H1 (cell line): ENCODE results near the gene AP2A1. TPM values are rescaled to one million over a fixed set of nuclear protein-coding genes. Genes with fewer than 3 reads are reported as not detected.

ENCODE experiments used
- BACH1 ChIP-seq: IDR thresholded peaks from 2 replicates; pipeline ENCODE4 v1.6.1; 2012; ENCODE audit warnings: low read length, improper control_type of control experiment
- CHD1 ChIP-seq: IDR thresholded peaks from 2 replicates; pipeline ENCODE4 v1.6.1; 2012; ENCODE audit warnings: low read depth, low read length, improper control_type of control experiment
- CHD2 ChIP-seq: IDR thresholded peaks from 2 replicates; pipeline ENCODE4 v1.6.1; 2012; ENCODE audit warnings: low read length, improper control_type of control experiment
- CREB1 ChIP-seq: IDR thresholded peaks from 2 replicates; pipeline ENCODE4 v1.6.1; 2012; ENCODE audit warnings: inconsistent platforms
- CTBP2 ChIP-seq: IDR thresholded peaks from 2 replicates; pipeline ENCODE4 v1.7.0; 2011; ENCODE audit warnings: borderline replicate concordance, mild to moderate bottlenecking, moderate library complexity, mixed read lengths, low read length; ENCODE audit not compliant: insufficient read depth, insufficient read length
- EZH2 ChIP-seq: fragments of 200-600 bp; sonication (generic); IDR thresholded peaks from 2 replicates; pipeline ENCODE4 v1.7.1; 2012; ENCODE audit warnings: low read depth, mild to moderate bottlenecking, moderate library complexity, low read length, inconsistent platforms; ENCODE audit not compliant: severe bottlenecking
- GABPA ChIP-seq: IDR thresholded peaks from 2 replicates; pipeline ENCODE4 v1.6.1; 2011; ENCODE audit warnings: mild to moderate bottlenecking, low read length, moderate library complexity, borderline replicate concordance; ENCODE audit not compliant: insufficient read depth
- KDM1A ChIP-seq: fragments of 200-600, 300-600 bp; sonication (generic); IDR thresholded peaks from 2 replicates; pipeline ENCODE4 v1.7.1; 2016; ENCODE audit warnings: mild to moderate bottlenecking, low read length, borderline replicate concordance
- NRF1 ChIP-seq: IDR thresholded peaks from 2 replicates; pipeline ENCODE4 v1.6.1; 2011; ENCODE audit warnings: mild to moderate bottlenecking, low read depth, low read length, improper control_type of control experiment
- PHF8 ChIP-seq: fragments of 200-600 bp; sonication (generic); conservative IDR thresholded peaks from 2 replicates; pipeline ENCODE4 v1.7.1; 2012; ENCODE audit warnings: low read depth, mild to moderate bottlenecking, inconsistent platforms, low read length, moderate library complexity
- POLR2A ChIP-seq, 2 experiments: IDR thresholded peaks; 1 replicate in 1 of 2; 2 replicates in 1 of 2; pipeline ENCODE4 v1.6.1; 2011; ENCODE audit warnings: low read depth in 2 of 2, low read length in 2 of 2, mild to moderate bottlenecking in 2 of 2; ENCODE audit errors: control extremely low read depth in 1 of 2
- POLR2AphosphoS5 ChIP-seq: IDR thresholded peaks from 2 replicates; pipeline ENCODE4 v1.6.1; 2011; ENCODE audit warnings: low read depth, low read length
- RBBP5 ChIP-seq: IDR thresholded peaks from 2 replicates; pipeline ENCODE4 v1.7.1; 2012; ENCODE audit warnings: low read depth, mild to moderate bottlenecking, inconsistent platforms, low read length, moderate library complexity, borderline replicate concordance
- RXRA ChIP-seq: IDR thresholded peaks from 2 replicates; pipeline ENCODE4 v1.6.1; 2011; ENCODE audit warnings: low read depth, mild to moderate bottlenecking, low read length, moderate library complexity; ENCODE audit not compliant: insufficient read depth
- SP1 ChIP-seq: IDR thresholded peaks from 2 replicates; pipeline ENCODE4 v1.6.1; 2011; ENCODE audit warnings: low read depth, low read length
- SP2 ChIP-seq: IDR thresholded peaks from 2 replicates; pipeline ENCODE4 v1.6.1; 2012; ENCODE audit warnings: mild to moderate bottlenecking, low read length, inconsistent platforms
- TAF7 ChIP-seq: optimal IDR thresholded peaks from 2 replicates; pipeline ENCODE3; 2011; ENCODE audit warnings: low read depth, mild to moderate bottlenecking, inconsistent platforms, low read length, moderate library complexity, borderline replicate concordance
- TCF12 ChIP-seq: IDR thresholded peaks from 2 replicates; pipeline ENCODE4 v1.6.1; 2011; ENCODE audit warnings: low read depth, mild to moderate bottlenecking, low read length
- polyA plus RNA-seq, 7 experiments: library from polyadenylated mRNA; depleted of rRNA in 3 of 7; stranded (reverse) in 5 of 7; unstranded in 2 of 7; fragments of >200 nt in 5 of 7; fragments of 200-250 nt in 2 of 7; gene quantifications; 1 replicate in 5 of 7; 2 replicates in 1 of 7; 4 replicates in 1 of 7; pipeline versions ENCODE4 v1.2.1 to v1.2.3, GENCODE V29; 2011 to 2013; ENCODE audit warnings: missing spikeins in 2 of 7, mixed read lengths in 2 of 7
- total RNA-seq: library from RNA; stranded (reverse); fragmentation: NEBNext Ultra II Directional; extraction: Animal tissue kit (Norgen Biotek cat#: 25700); gene quantifications from 2 replicates; pipeline ENCODE4 v1.2.1, GENCODE V29; 2021
- TF ChIP-seq, protein P1 (sequence below): IDR thresholded peaks from 2 replicates; pipeline ENCODE4 v1.6.1; 2011; ENCODE audit warnings: low read length, improper control_type of control experiment
- TF ChIP-seq, protein P2 (sequence below): IDR thresholded peaks from 2 replicates; pipeline ENCODE4 v1.6.1; 2012; ENCODE audit warnings: inconsistent platforms
- TF ChIP-seq, protein P3 (sequence below): IDR thresholded peaks from 2 replicates; pipeline ENCODE4 v1.6.1; 2012; ENCODE audit warnings: low read length, inconsistent platforms

Gene AP2A1
- total and polyA plus RNA-seq, 2 of the 8 experiments (the other 6 are each of a cell fraction or from before 2014, with no cell fraction given): 105 to 106 TPM

- TF ChIP-seq PHF8 (0 out of 2 replicates have a peak, but pooled peaks have one; percentile 44), POLR2A (IDR thresholded peaks at IDR 0.05; ENCODE audit: control extremely low read depth in 1 of 2, low read depth in 2 of 2, low read length in 2 of 2) (peak; percentile 54 to 98), POLR2AphosphoS5 (peak; percentile 95), TCF12 (no peak), SP1 (peak; percentile 95; the same call in 1 of the 2 replicates), RBBP5 (peak; percentile 77), SP2 (peak; percentile 72), RXRA (no peak), TAF7 (no peak), CTBP2 (no peak), CHD2 (peak; percentile 85), GABPA (peak; percentile 42; the same call in 1 of the 2 replicates), CHD1 (no peak), KDM1A (peak; percentile 32; the same call in 1 of the 2 replicates), BACH1 (no peak), NRF1 (peak; percentile 57), EZH2 (no peak), CREB1 (peak; percentile 81)
- TF ChIP-seq, protein P1, sequence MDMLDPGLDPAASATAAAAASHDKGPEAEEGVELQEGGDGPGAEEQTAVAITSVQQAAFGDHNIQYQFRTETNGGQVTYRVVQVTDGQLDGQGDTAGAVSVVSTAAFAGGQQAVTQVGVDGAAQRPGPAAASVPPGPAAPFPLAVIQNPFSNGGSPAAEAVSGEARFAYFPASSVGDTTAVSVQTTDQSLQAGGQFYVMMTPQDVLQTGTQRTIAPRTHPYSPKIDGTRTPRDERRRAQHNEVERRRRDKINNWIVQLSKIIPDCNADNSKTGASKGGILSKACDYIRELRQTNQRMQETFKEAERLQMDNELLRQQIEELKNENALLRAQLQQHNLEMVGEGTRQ: no peak
- TF ChIP-seq, protein P2, sequence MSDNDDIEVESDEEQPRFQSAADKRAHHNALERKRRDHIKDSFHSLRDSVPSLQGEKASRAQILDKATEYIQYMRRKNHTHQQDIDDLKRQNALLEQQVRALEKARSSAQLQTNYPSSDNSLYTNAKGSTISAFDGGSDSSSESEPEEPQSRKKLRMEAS: peak; percentile 58
- TF ChIP-seq, protein P3, sequence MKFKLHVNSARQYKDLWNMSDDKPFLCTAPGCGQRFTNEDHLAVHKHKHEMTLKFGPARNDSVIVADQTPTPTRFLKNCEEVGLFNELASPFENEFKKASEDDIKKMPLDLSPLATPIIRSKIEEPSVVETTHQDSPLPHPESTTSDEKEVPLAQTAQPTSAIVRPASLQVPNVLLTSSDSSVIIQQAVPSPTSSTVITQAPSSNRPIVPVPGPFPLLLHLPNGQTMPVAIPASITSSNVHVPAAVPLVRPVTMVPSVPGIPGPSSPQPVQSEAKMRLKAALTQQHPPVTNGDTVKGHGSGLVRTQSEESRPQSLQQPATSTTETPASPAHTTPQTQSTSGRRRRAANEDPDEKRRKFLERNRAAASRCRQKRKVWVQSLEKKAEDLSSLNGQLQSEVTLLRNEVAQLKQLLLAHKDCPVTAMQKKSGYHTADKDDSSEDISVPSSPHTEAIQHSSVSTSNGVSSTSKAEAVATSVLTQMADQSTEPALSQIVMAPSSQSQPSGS: peak; percentile 86; the same call in 1 of the 2 replicates
Observed at GRCh38 chr19:49766007-49766929, 533 bp upstream of the AP2A1 start (continued).
